Measurements from ENCODE around the gene DUSP23.

The DUSP23 gene

GRCh38 chr1:159827549-159827948, 46.8 kb downstream of the DUSP23 start:
- no peak overlapping the region for H3K9ac ChIP-seq
- no peak overlapping the region for H3K27ac ChIP-seq

GRCh38 chr1:159828176-159828575, 47.4 kb downstream of the DUSP23 start:
- H2AFZ ChIP-seq (ENCODE audit: low read depth) = no peak overlapping the region

More at GRCh38 chr1:159827549-159827948, 46.8 kb downstream of the DUSP23 start:
- H3K36me3 ChIP-seq (ENCODE audit: insufficient read depth) = no peaks in the 10 kb centered on the region
- peaks cover 4% of the 10 kb centered on the region for H3K4me1 ChIP-seq (ENCODE audit: low read depth, poor library complexity, severe bottlenecking)
- H4K20me1 ChIP-seq (ENCODE audit: insufficient read depth) = no peaks in the 10 kb centered on the region
- H3K79me2 ChIP-seq (ENCODE audit: insufficient read depth, low read depth) = no peaks in the 10 kb centered on the region
- H3K4me2 ChIP-seq = no peak overlapping the region
- H3K4me3 ChIP-seq (IDR thresholded peaks at IDR 0.05; ENCODE audit: insufficient read depth, low read depth, low read length) = no peak overlapping the region
- H3K27me3 ChIP-seq (ENCODE audit: insufficient read depth, low read depth) = no peaks in the 10 kb centered on the region
- H2AFZ ChIP-seq (ENCODE audit: low read depth) = no peak overlapping the region
- no peak for TF ChIP-seq CTCF (conservative IDR thresholded peaks at IDR 0.05; ENCODE audit: low read depth, low read length)

GRCh38 chr1:159828581-159829272, 48.0 kb downstream of the DUSP23 start:
- H3K36me3 ChIP-seq (ENCODE audit: insufficient read depth) = no peaks in the 10 kb centered on the region
- H3K4me1 ChIP-seq (ENCODE audit: low read depth, poor library complexity, severe bottlenecking) = peaks cover 4% of the 10 kb centered on the region
- H3K4me3 ChIP-seq (IDR thresholded peaks at IDR 0.05; ENCODE audit: insufficient read depth, low read depth, low read length) = no peak overlapping the region
- H3K27me3 ChIP-seq (ENCODE audit: insufficient read depth, low read depth) = no peaks in the 10 kb centered on the region
- H2AFZ ChIP-seq (ENCODE audit: low read depth) = no peak overlapping the region
- no peak for TF ChIP-seq CTCF (conservative IDR thresholded peaks at IDR 0.05; ENCODE audit: low read depth, low read length)
- H3K9ac ChIP-seq = no peak overlapping the region
- no peak overlapping the region for H3K27ac ChIP-seq
- no peaks in the 10 kb centered on the region for H3K79me2 ChIP-seq (ENCODE audit: insufficient read depth, low read depth)
- H4K20me1 ChIP-seq (ENCODE audit: insufficient read depth) = no peaks in the 10 kb centered on the region
- no peak overlapping the region for H3K4me2 ChIP-seq

More at GRCh38 chr1:159828176-159828575, 47.4 kb downstream of the DUSP23 start:
- H3K4me1 ChIP-seq (ENCODE audit: low read depth, poor library complexity, severe bottlenecking) = peaks cover 4% of the 10 kb centered on the region
- no peak overlapping the region for H3K27ac ChIP-seq
- H3K36me3 ChIP-seq (ENCODE audit: insufficient read depth) = no peaks in the 10 kb centered on the region
- no peaks in the 10 kb centered on the region for H3K27me3 ChIP-seq (ENCODE audit: insufficient read depth, low read depth)
- H3K9ac ChIP-seq = no peak overlapping the region
- no peak overlapping the region for H3K4me3 ChIP-seq (IDR thresholded peaks at IDR 0.05; ENCODE audit: insufficient read depth, low read depth, low read length)
- no peaks in the 10 kb centered on the region for H4K20me1 ChIP-seq (ENCODE audit: insufficient read depth)
- no peak for TF ChIP-seq CTCF (conservative IDR thresholded peaks at IDR 0.05; ENCODE audit: low read depth, low read length)
- no peak overlapping the region for H3K4me2 ChIP-seq
- no peaks in the 10 kb centered on the region for H3K79me2 ChIP-seq (ENCODE audit: insufficient read depth, low read depth)

- no peaks in the 10 kb centered on the region for H3K79me2 ChIP-seq (ENCODE audit: insufficient read depth, low read depth)
- H3K4me1 ChIP-seq (ENCODE audit: low read depth, poor library complexity, severe bottlenecking) = peaks cover 4% of the 10 kb centered on the region
- no peak overlapping the region for H3K4me3 ChIP-seq (IDR thresholded peaks at IDR 0.05; ENCODE audit: insufficient read depth, low read depth, low read length)
- H3K27me3 ChIP-seq (ENCODE audit: insufficient read depth, low read depth) = no peaks in the 10 kb centered on the region
- H3K27ac ChIP-seq = no peak overlapping the region
- no peak overlapping the region for H2AFZ ChIP-seq (ENCODE audit: low read depth)
- H3K4me2 ChIP-seq = no peak overlapping the region
- H3K36me3 ChIP-seq (ENCODE audit: insufficient read depth) = no peaks in the 10 kb centered on the region
- TF ChIP-seq CTCF (conservative IDR thresholded peaks at IDR 0.05; ENCODE audit: low read depth, low read length) = no peak
- H4K20me1 ChIP-seq (ENCODE audit: insufficient read depth) = no peaks in the 10 kb centered on the region
- H3K9ac ChIP-seq = no peak overlapping the region
These were observed 48.5 kb downstream of the DUSP23 start for GRCh38 chr1:159829273-159829634.

Data from KMS-11 (cell line).